HG03520 (cell line): ENCODE data around the gene KLHL20.

Experiments
- ATAC-seq: cut with Tn5 transposase; IDR thresholded peaks from one replicate; pipeline ENCODE4 v1.9.1; 2021; ENCODE audit warnings: mild to moderate bottlenecking, moderate library complexity; ENCODE audit not compliant: unreplicated experiment

The KLHL20 gene

GRCh38 chr1:173827611-173828010, 112.8 kb downstream of the KLHL20 start:
- no peak for ATAC-seq

DNA sequence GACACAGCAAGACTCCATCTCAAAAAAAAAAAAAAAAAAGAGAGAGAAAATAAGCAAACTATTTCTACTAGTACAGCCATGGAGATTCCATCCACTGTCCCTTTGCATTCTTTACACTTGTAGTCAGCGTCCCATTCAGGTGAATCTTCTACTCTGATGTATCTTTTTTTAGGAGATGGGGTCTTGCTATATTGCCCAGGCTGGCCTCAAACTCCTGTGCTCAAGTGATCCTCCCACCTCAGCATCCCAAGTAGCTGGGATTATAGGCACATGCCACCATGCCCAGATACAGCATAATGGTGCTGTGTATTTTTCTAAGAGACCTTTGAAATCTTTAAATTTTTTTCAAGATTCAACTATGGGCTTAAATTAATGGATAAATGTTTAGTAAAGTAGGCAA, 118.0 kb downstream of the KLHL20 start:
- ATAC-seq = no peak
